HepG2 (cell line): Measurements from ENCODE around the gene EIF3A. TPM values are rescaled to one million over a fixed set of nuclear protein-coding genes. Genes with fewer than 3 reads are reported as not detected.

Source experiments
- AGO2 ChIP-seq: fragments of 200-400 bp; formaldehyde crosslinking; optimal IDR thresholded peaks from 2 replicates; pipeline ENCODE3; 2017; ENCODE audit warnings: mild to moderate bottlenecking, low read depth, low read length, moderate library complexity
- CEBPG ChIP-seq: IDR thresholded peaks from 2 replicates; pipeline ENCODE4 v1.6.1; 2016
- CENPBD1 ChIP-seq: sonication (generic); formaldehyde crosslinking; IDR thresholded peaks from 2 replicates; pipeline ENCODE4 v1.8.0; 2022; ENCODE audit warnings: missing genetic modification reagents, low read depth, mild to moderate bottlenecking, borderline replicate concordance
- DBP ChIP-seq: sonication (generic); formaldehyde crosslinking; IDR thresholded peaks from 2 replicates; pipeline ENCODE4 v1.4.0; 2020; ENCODE audit warnings: missing genetic modification reagents; ENCODE audit errors: not compliant biosample characterization
- ESRRA ChIP-seq: sonication (generic); formaldehyde crosslinking; IDR thresholded peaks from 2 replicates; pipeline ENCODE4 v1.5.1; 2020; ENCODE audit warnings: mild to moderate bottlenecking, low read depth, missing genetic modification reagents
- FOXC1 ChIP-seq: sonication (generic); formaldehyde crosslinking; IDR thresholded peaks from 2 replicates; pipeline ENCODE4 v1.8.0; 2022; ENCODE audit warnings: mild to moderate bottlenecking, missing genetic modification reagents, borderline replicate concordance
- GABPA ChIP-seq, 2 experiments: IDR thresholded peaks; 2 replicates each; pipeline ENCODE4 v1.6.1; 2011 to 2016; ENCODE audit warnings: low read depth in 2 of 2, low read length in 1 of 2, missing biosample characterization in 1 of 2, missing genetic modification characterization in 1 of 2
- GLMP ChIP-seq: sonication (generic); formaldehyde crosslinking; IDR thresholded peaks from 2 replicates; pipeline ENCODE4 v1.9.0; 2021; ENCODE audit warnings: missing genetic modification reagents, mild to moderate bottlenecking, borderline replicate concordance
- HNRNPUL1 ChIP-seq: fragments of 200-400 bp; formaldehyde crosslinking; IDR thresholded peaks from 2 replicates; pipeline ENCODE4 v1.6.1; 2017; ENCODE audit warnings: low read depth, mild to moderate bottlenecking, low read length, moderate library complexity
- KLF12 ChIP-seq: sonication (generic); formaldehyde crosslinking; IDR thresholded peaks from 2 replicates; pipeline ENCODE4 v1.4.0; 2020; ENCODE audit warnings: missing genetic modification reagents, borderline replicate concordance
- MBD4 ChIP-seq: IDR thresholded peaks from 2 replicates; pipeline ENCODE4 v1.6.1; 2012; ENCODE audit warnings: low read length, inconsistent platforms, borderline replicate concordance
- MXD1 ChIP-seq: sonication (generic); formaldehyde crosslinking; IDR thresholded peaks from 2 replicates; pipeline ENCODE4 v1.4.0; 2020; ENCODE audit warnings: mild to moderate bottlenecking, missing genetic modification reagents
- PLSCR1 ChIP-seq: sonication (generic); formaldehyde crosslinking; IDR thresholded peaks from 2 replicates; pipeline ENCODE4 v1.5.0; 2020; ENCODE audit warnings: missing genetic modification reagents, mild to moderate bottlenecking, borderline replicate concordance
- RCOR2 ChIP-seq: IDR thresholded peaks from 2 replicates; pipeline ENCODE4 v1.6.1; 2016; ENCODE audit warnings: missing biosample characterization, missing genetic modification reagents
- SRF ChIP-seq: IDR thresholded peaks from 2 replicates; pipeline ENCODE4 v1.6.1; 2011; ENCODE audit warnings: mild to moderate bottlenecking, low read depth, low read length, moderate library complexity
- TGIF2 ChIP-seq: IDR thresholded peaks from 2 replicates; pipeline ENCODE4 v1.6.1; 2016; ENCODE audit warnings: control low read depth, missing compliant biosample characterization
- ZFP37 ChIP-seq: sonication (generic); formaldehyde crosslinking; IDR thresholded peaks from 2 replicates; pipeline ENCODE4 v1.4.0; 2020; ENCODE audit warnings: missing genetic modification reagents, borderline replicate concordance
- ZFP62 ChIP-seq: sonication (generic); formaldehyde crosslinking; IDR thresholded peaks from 2 replicates; pipeline ENCODE4 v1.4.0; 2020; ENCODE audit warnings: missing genetic modification reagents
- ZHX1 ChIP-seq: sonication (generic); formaldehyde crosslinking; IDR thresholded peaks from 2 replicates; pipeline ENCODE4 v1.8.1; 2022; ENCODE audit warnings: low read depth, mild to moderate bottlenecking, missing genetic modification reagents
- ZNF24 ChIP-seq: fragments of 450-650 bp; IDR thresholded peaks from 2 replicates; pipeline ENCODE4 v1.6.1; 2017; ENCODE audit warnings: antibody characterized with exemption, mild to moderate bottlenecking
- ZNF414 ChIP-seq: sonication (generic); formaldehyde crosslinking; IDR thresholded peaks from 2 replicates; pipeline ENCODE4 v1.5.0; 2020; ENCODE audit warnings: missing genetic modification reagents
- ZSCAN30 ChIP-seq: sonication (generic); formaldehyde crosslinking; IDR thresholded peaks from 2 replicates; pipeline ENCODE4 v1.5.0; 2020; ENCODE audit warnings: mild to moderate bottlenecking, missing genetic modification reagents
- polyA plus RNA-seq, 8 experiments: library from polyadenylated mRNA; depleted of rRNA in 3 of 8; stranded (reverse) in 7 of 8; unstranded in 1 of 8; fragments of >200 nt; fragmentation: Illumina TruSeq in 4 of 8; extraction: Trizol in 4 of 8; gene quantifications; 2 replicates each; pipeline versions ENCODE4 v1.2.1 to v1.2.3, GENCODE V29; 2011 to 2016; ENCODE audit warnings: low read depth in 4 of 8, missing spikeins in 1 of 8, mixed read lengths in 1 of 8; ENCODE audit not compliant: insufficient read depth in 1 of 8
- total RNA-seq, 5 experiments: library from RNA; depleted of rRNA; stranded (reverse); fragments of >200 nt; fragmentation: Illumina TruSeq; extraction: Trizol; gene quantifications; 2 replicates each; pipeline ENCODE4 v1.2.3, GENCODE V29; 2016; ENCODE audit warnings: low read depth in 1 of 5

The EIF3A gene
- total and polyA plus RNA-seq, 2 of the 13 experiments (the other 11 are each of a cell fraction or from before 2014, with no cell fraction given) = 25.6 to 117 TPM

GRCh38 chr10:119080521-119081259 lies at the start of gene EIF3A (continued):
- no peak for TF ChIP-seq DBP (CRISPR knock-in tag)
- peak; percentile 23; the same call in 1 of the 2 replicates for TF ChIP-seq CEBPG (CRISPR knock-in tag)
- TF ChIP-seq PLSCR1 (CRISPR knock-in tag) = no peak; the same call in 1 of the 2 replicates
- TF ChIP-seq ZHX1 = 0 out of 2 replicates have a peak, but pooled peaks have one; percentile 36
- no peak for TF ChIP-seq KLF12 (CRISPR knock-in tag)
- peak; percentile 31 for TF ChIP-seq TGIF2 (CRISPR knock-in tag)
- TF ChIP-seq MXD1 (CRISPR knock-in tag) = peak; percentile 93
- TF ChIP-seq GLMP (CRISPR knock-in tag) = no peak
- no peak for TF ChIP-seq RCOR2 (CRISPR knock-in tag)
- peak; percentile 51; the same call in 1 of the 2 replicates for TF ChIP-seq CENPBD1
- peak; percentile 76; the same call in 1 of the 2 replicates for TF ChIP-seq ZSCAN30 (CRISPR knock-in tag)
- TF ChIP-seq AGO2 = peak; percentile 95
- TF ChIP-seq ZFP37 = peak; percentile 25; the same call in 1 of the 2 replicates
- TF ChIP-seq SRF = no peak
- TF ChIP-seq GABPA (IDR thresholded peaks at IDR 0.05; ENCODE audit: low read depth, low read length) = peak; percentile 23; the same call in 1 of the 2 replicates
- TF ChIP-seq GABPA (CRISPR knock-in tag; IDR thresholded peaks at IDR 0.05; ENCODE audit: low read depth) = peak; percentile 46; the same call in 1 of the 2 replicates
- TF ChIP-seq HNRNPUL1 = no peak
- TF ChIP-seq MBD4 = no peak
- no peak for TF ChIP-seq ZNF24
- no peak for TF ChIP-seq ESRRA (CRISPR knock-in tag)
- TF ChIP-seq FOXC1 (CRISPR knock-in tag) = peak; percentile 76; the same call in 1 of the 2 replicates
- TF ChIP-seq ZFP62 (CRISPR knock-in tag) = no peak
- 0 out of 2 replicates have a peak, but pooled peaks have one; percentile 30 for TF ChIP-seq ZNF414 (CRISPR knock-in tag)
